ENCODE results near the gene RBMS3. TPM values are rescaled to one million over a fixed set of nuclear protein-coding genes. Genes with fewer than 3 reads are reported as not detected.
A peak's percentile ranks its signal among the peaks of the same experiment; 100 is the strongest.

Gene RBMS3
- total RNA-seq, 2 donors from 2014 or later: 40.7 to 53.2 TPM

DNA sequence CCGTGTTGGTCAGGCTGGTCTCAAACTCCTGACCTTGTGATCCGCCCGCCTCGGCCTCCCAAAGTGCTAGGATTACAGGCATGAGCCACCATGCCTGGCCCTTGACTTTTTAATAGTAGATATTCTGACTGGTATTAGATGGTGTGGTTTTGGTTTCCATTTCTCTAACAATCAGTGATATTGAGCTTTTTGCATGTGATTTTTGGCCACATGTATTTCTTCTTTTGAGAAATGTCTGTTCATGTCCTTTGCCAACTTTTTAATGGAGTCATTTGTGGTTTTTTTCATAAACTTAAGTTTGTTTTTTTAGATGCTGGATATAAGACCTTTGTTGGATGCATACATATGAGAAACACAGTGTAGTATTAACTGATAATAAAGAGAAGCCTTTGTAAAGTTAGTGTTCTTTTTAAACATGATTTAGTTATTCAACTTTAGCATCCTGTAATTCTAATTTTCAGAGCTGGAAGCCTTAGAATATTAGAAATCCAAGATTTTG, 280.8 kb downstream of the RBMS3 start:
- intact Hi-C loops (cut with DNase I): no loop called here
- ATAC-seq (no peak), DNase-seq (no peak)

DNA sequence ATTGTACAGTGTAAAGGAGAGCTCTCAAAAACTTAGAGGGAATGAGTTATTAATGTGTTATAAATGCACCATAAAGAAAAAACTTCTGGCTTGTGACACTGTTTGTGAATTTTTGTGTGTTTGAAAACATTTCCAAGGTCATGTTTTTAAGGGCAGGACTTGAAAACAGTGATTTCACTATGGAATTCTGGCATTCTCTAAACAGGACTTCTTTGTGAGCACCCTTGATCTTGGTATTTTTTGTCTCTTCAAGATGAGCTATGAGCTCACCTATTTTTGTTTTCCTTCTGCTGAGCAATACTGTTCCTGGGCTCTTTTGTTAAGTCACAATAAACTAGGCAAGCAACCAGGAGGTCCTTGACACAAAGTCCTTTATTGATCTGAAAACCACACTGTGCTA, 284.4 kb downstream of the RBMS3 start:
- no peak for ATAC-seq
- intact Hi-C loops (cut with DNase I): no loop called here
- no peak for DNase-seq

DNA sequence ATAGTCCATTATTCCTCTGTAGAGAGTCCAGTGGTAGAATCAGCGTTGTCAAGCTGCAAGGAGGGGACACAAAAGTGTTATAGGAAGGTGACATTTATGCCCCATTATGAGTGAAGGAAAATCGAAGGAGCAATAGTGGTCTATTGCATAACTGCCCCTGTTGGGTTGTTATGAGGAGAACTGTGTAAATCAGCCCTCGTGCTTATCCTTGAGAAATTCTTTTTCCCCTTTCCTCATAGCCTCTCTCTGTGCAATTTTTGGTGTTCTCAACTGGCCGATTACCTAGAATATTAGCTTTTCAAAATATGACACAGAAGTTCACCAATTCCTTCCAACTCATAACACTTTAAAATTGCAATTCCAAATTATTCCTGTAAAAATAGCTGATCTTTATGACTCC, 286.6 kb downstream of the RBMS3 start:
- intact Hi-C loops (cut with DNase I): no loop called here
- DNase-seq (no peak), ATAC-seq (peak in 1 of 2 donors; percentile 41)

DNA sequence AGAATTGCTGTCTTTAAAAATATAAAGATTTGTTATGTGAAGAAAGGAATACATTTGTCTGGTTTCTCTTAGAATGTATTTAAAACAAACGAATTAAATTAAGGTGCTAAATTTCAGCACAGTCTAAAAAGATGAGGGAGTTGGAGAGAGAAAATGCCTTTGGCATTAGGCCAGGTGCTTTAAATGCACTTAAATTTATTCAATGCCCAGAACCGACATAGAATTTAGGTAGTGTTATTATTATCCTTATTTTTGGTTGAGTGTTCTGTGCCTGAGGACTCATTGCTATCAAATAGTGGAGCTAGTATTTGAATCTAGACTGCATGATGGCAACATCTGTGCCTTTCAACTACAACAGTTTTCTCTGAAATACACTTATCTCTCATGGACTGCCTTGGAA, 287.5 kb downstream of the RBMS3 start:
- ATAC-seq: no peak
- intact Hi-C loops (cut with DNase I): no loop called here
- no peak for DNase-seq

DNA sequence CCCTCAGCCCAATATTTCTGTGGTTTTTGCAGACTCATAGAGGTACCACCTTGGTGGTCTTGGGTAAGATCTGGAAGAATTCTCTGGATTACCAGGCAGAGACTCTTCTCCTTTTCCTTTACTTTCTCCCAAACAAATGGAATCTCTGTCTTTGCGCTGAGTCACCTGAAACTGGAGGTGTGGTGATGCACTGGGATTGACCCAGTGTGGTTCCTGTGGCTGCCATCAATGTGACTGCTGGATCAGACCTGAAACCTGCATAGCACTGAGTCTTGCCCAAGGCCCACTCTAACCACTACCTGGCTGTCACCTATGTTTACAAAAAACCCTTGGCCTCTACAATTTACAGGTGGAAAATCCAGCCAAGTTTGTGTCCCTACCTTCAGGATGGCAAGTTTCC, 295.3 kb downstream of the RBMS3 start:
- DNase-seq (no peak), ATAC-seq (no peak)
- intact Hi-C loops (cut with DNase I): no loop called here

DNA sequence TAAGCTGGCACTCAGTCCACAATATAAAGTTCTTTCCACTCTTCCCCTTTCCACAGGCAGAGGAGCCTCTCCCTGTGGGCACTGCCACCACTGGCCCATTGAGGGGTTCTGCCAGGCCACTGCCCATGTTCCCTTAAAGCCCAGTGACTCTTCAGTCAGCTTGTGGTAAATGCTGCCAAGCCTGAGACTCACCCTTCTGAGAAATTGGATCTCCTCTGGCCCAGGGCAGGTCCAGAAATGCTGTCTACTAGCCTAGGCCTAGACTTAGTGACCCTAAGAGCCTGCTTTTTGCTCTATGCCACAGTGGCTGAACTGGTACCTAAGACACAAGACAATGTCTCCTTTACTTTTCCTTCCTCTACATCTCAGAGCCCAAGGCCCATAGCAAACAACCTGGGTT, 295.8 kb downstream of the RBMS3 start:
- no peak for ATAC-seq
- intact Hi-C loops (cut with DNase I): no loop called here
- DNase-seq: no peak

DNA sequence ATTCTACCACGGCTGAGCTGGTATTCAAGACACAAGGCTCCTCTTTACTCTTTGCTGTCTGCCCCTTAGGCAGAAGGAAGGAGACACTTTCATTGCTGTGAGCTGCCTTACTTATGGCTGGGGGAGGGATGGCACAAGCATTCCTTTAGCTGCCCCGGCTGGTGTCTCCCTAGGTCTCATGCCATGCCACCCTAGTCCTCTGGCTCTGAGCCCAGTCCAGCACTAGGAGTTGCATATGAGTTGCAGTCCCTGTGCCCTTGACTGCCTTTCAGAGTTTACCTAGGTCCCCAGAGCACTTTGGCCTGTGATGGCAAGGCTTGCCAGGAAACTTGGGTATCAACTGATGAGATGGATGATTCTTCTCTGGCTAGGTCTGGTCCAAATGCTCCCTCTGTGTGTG, 296.4 kb downstream of the RBMS3 start:
- ATAC-seq (peak; percentile 59 to 69), DNase-seq (peak; percentile 27)
- intact Hi-C loops (cut with DNase I): no loop called here

DNA sequence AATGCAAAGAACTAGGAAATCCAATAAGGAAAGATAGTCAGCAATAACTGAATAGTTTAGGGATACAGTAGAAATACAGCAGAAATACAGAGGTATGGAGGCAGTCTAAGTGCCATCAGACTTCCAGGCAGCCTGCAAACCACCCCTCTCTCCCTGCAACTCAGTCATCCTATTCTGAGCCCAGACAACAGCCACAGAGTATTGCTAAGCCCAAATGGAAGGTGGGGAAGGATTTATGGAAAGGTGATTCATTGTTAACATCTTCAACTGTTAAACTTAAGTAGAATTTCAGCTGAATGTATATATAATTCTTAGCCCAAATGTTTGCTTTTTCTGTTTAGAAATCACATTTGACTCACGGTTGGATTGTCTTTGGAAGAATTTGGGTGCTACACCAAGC, 300.4 kb downstream of the RBMS3 start:
- intact Hi-C loops (cut with DNase I): no loop called here
- ATAC-seq (no peak), DNase-seq (no peak)

DNA sequence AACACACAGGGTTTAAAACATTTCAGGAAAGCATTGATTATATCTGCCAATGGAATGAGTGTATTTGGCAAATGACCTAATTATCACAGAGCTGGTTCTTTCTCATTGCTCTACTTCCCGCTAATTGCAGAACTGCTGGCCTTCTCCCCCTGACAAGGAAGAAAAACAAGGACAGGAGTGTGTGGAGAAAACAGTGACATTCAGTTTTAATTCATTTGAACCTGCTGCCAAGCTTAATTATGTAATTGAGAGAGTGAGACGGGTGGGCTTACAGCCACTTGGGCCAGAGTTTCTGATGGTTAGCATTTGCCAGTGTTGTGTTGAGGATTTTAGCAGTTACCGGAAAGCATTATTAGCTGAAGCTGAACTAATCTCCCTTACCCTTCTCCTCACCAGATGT, 301.4 kb downstream of the RBMS3 start:
- ATAC-seq (peak in 1 of 2 donors; percentile 47), DNase-seq (no peak)
- intact Hi-C loops (cut with DNase I): no loop called here

DNA sequence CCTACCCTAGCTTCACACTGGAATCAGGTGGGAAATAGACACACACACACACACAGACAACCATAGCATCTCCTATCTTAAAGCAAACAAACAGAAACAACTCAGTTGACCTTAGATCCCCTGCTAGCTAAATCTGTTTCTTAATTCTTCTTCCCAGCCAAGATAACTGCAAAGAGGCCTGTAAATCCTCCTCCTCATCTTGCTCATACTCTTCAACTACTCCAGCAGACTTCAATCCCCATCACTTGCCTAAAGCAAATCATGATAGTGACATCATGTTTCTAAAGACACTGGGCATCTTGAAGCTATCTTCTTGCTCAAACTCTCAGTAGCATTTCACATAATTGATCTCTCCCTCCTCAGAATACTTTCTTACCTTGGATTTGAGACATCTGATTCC, 303.0 kb downstream of the RBMS3 start:
- DNase-seq (no peak), ATAC-seq (peak in 1 of 2 donors; percentile 38)
- intact Hi-C loops (cut with DNase I): no loop called here

DNA sequence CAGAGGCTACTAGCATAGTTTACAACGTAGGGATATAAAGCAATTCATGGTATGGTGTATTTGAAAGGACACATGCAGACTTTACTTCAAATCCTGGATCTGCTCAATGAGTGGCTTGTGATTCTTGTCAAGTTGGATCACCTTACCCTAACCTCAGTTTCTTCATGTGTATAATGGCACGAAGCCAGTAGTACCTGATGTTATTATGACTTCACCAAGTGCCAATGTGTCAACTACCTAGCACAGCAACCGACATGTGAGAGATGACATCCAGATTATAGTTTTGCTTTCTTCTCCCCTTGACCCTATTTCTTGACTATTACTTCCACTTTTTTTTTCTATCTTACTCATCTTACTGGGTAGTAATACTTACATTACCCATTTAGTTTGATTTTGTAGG, 304.5 kb downstream of the RBMS3 start:
- no peak for ATAC-seq
- DNase-seq: no peak
- intact Hi-C loops (cut with DNase I): no loop called here

DNA sequence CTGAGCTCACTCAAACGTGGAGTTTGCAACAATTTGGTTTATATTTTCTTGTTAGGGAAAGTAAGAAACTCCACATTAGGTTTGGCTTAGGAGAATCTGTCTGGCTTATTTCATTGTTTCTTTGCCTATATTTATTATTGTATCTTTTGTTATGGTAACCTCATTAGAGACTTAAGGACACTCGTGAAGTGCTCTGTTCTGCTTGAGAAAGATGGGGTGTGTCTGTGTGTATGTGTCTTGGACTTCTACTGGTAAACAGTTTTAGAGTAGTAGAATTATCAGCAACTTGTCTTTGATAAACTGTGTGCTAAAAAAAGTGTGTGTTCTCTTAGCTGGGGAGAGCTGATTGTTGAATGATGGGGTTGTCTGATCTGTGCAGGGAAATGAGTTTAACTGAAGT, 306.5 kb downstream of the RBMS3 start:
- intact Hi-C loops (cut with DNase I): no loop called here
- no peak for ATAC-seq
- no peak for DNase-seq

DNA sequence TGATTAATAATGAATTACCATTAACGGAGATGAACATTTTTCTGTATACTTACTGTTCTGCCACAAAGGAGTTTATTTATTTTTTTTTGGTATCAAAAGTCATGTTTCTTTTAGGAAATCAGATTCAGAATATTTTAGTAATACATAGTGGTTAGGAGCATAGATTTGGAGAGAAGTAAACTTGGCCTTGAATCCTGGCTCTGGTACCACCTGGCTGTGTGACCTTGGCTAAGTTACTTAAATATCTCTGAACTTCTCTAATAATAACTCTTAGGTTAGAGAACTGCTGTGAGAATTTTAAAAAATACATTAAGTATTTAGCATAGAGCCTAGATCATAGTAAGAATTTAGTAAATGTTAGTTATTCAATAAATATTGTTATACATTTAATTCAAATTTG, 309.1 kb downstream of the RBMS3 start:
- intact Hi-C loops (cut with DNase I): no loop called here
- no peak for ATAC-seq

DNA sequence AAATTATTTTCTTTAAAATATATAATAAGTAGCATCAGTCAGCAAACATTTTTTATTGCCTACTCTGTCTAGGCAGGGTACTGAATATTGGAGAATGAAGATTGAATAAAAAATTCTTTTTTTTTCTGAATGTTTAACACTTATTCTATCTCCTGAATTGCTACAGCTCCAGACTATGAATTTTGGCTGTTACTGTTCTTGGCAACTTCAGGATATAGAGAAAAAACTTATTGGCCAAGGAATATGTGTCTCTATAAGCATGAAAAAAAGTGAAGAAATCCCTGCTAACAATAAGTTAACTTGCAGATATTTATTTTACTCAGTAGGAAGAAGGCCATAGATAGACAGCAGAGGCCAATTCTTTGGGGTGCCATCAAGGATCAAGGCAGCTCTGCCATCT, 309.6 kb downstream of the RBMS3 start:
- DNase-seq: no peak
- intact Hi-C loops (cut with DNase I): no loop called here
- ATAC-seq: no peak

More for the DNA sequence above, 309.1 kb downstream of the RBMS3 start:
- DNase-seq: no peak

DNA sequence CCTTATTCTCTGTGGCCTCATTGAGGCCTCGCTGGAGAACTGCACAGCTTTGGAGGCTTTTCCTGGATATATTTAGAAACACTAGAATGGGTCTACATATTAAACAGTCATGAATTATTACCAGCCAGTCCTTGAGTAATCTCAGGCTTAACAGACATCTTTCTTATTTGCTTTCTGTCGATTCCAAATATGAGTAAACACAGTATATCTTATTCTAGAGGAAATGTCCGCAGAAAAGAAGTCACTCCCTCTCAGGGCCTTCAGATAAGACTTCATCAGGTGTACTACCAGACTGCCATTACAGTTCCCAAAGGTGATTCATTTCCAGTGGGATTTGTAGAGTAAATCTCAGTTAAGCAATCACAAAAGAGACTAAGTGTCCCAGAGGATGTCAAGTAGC, 310.7 kb downstream of the RBMS3 start:
- DNase-seq (no peak), ATAC-seq (no peak)
- intact Hi-C loops (cut with DNase I): no loop called here

DNA sequence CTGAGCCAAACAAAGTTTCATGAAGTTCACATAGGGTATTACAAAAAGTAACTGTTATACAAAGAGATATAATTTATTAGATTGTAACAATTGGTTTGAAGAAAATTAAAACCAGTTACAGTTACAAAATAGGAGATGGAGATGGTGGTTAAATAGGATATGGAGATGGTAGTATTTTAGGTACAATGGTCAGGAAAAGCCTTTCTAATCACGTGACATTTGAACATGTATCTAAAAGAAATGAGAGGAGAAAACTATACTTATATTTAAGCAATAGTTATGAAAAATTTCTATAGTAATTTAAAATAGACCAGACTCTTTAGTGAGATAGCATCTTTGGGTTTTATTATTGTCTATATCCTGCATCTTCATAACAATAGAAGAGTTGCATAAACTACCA, 312.9 kb downstream of the RBMS3 start:
- ATAC-seq (no peak), DNase-seq (no peak)
- intact Hi-C loops (cut with DNase I): no loop called here

DNA sequence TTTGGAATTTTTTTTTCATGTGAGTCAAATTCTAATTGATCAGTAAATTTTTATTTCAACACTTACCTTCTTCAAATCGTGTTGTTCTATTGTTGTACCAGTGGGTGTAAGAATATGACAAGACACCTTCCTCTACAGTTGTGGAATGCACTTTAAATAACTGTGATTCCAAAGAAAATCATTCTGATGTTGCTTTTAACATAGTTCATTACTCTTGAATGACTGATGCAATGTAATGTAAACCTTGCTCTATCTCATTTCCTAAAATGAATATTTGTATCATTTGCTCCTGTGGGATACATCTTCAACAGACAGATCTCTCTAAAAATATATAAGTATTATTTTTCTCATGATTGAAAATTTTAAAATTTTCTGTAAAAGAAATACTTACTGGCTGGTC, 313.4 kb downstream of the RBMS3 start:
- no peak for ATAC-seq
- no peak for DNase-seq
- intact Hi-C loops (cut with DNase I): no loop called here

DNA sequence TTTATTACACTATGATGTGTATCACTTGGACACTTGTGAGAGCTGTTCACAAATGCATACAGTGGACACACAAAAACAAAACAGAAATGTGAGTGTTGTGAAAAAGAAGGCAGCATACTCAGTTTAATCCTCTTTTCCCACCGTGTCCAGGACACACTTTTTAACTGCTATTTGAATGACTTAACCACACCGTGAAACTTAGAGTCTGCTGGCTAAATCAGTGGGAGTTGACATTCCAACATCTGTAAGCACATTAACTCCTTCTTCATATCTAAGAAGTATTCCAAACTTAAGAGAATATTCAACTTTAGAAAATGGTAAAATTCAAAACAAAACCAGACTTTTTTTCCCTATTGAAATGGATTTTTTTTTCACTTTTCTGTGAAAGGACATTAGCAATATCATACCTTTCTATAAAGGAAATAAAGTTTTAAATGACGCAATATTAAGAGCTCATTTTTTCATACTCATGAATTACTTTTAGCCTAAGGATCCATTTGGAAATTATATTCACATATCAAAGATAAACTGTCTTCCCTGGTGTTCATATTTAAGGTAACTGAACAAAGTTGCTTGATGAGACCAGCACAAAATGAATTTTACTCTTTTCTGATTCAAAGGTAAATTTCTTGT, 316.6 kb downstream of the RBMS3 start:
- no peak for ATAC-seq
- intact Hi-C loops (cut with DNase I): no loop called here

DNA sequence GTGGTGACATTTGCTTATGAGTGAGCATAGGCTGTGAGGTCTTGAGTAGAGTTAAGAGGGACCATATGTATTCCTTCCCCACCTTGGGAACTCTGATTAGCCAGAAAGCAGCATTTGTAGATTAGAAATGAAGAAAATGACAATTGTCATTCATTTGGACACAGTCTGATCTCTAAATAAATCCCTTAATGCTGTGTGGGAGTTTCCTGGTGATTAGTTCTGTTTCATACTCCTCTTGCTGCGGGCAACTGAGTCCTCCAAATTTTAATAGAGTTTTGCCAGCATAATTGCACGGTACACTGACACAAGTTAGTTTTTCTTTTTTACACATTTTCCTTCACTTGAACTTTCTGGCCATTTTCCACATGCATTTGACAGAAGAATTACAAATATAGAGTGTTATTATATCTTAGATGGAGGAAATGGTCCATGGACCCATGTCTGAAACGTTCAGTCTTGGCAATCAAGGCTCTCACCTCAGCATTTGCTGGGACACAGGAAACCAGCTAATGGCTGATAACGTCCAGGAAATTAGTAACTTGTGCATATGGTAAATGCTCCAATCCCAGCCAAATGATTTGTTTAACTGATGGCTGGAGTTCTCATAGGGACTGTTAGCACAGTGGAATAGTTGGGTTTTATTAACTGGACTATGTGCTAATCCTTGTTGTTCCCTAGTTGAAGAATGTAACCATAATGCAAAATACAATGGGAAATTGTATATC, 321.2 kb downstream of the RBMS3 start:
- intact Hi-C loops (cut with DNase I): no loop called here
- no peak for DNase-seq
- ATAC-seq: no peak

More for the DNA sequence above, 316.6 kb downstream of the RBMS3 start:
- no peak for DNase-seq

DNA sequence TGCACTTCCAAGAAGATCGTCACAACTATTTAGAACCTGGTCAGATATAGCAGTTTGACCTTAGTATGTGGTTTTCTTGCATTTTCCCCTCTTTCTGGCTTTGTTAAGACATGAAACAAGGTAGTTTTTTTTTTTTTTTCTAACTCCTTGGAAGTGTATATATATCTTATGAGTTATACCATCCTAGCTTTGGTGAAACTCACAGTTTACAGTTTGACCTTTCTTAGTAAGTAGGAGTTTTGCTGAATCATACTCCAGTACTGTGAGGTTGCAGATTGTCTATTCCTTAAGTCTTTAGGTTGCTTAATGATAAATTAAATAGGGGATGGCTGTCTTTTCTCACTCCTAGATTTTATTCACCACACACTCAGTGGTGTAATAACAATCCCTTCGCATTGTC, 325.0 kb downstream of the RBMS3 start:
- DNase-seq (no peak), ATAC-seq (no peak)
- intact Hi-C loops (cut with DNase I): no loop called here

DNA sequence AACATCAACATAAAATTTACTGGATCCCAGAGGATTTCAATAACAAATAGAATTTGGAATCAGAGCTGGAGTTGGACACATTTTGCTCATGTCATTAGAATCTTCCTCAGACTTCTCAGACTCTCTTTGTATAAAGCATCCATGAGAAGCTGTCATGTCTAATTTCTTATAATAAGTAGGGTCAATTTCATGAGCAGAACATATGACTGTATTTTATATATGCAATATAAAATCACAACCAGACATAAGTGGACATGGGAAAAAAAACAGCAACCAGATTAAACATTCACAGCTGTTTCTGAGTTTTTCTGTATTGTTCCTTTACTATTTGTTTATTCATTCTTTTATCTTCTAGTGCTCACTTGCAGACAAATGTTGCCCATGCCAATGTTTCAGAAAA, 325.5 kb downstream of the RBMS3 start:
- ATAC-seq (no peak), DNase-seq (no peak)
- intact Hi-C loops (cut with DNase I): no loop called here

Measured in left cardiac atrium (tissue), 4 donors.